CD14-positive monocyte (primary cell): Measurements from ENCODE around the gene STARD4. TPM values are rescaled to one million over a fixed set of nuclear protein-coding genes. Genes with fewer than 3 reads are reported as not detected.
A peak's percentile ranks its signal among the peaks of the same experiment; 100 is the strongest.

Source experiments
- DNase-seq, 3 donors: peaks; one replicate each; pipeline ENCODE4 v3.0.0-alpha.2; 2011 to 2022
- H2AFZ ChIP-seq: 2 replicates; pipeline ENCODE4 v1.6.0; 2012; ENCODE audit warnings: mild to moderate bottlenecking, low read depth, low read length, inconsistent platforms; ENCODE audit not compliant: insufficient read depth, poor library complexity, severe bottlenecking
- H3K27ac ChIP-seq, 2 donors: 1 replicate in 1 of 2; 2 replicates in 1 of 2; pipeline ENCODE4 v1.5.1; 2012 to 2013; ENCODE audit warnings: low read length in 2 of 2, control low read depth in 1 of 2, inconsistent platforms in 1 of 2, low read depth in 1 of 2, mild to moderate bottlenecking in 1 of 2
- H3K27me3 ChIP-seq, 2 donors: one replicate each; pipeline versions ENCODE4 v1.6.0 to v1.6.1; 2011 to 2013; ENCODE audit warnings: low read length in 2 of 2; ENCODE audit not compliant: control insufficient read depth in 2 of 2, insufficient read depth in 2 of 2
- H3K36me3 ChIP-seq, 2 donors: replicated peaks in 1 of 2; 1 replicate in 1 of 2; 2 replicates in 1 of 2; pipeline versions ENCODE4 v1.5.1 to v1.6.1; 2012 to 2013; ENCODE audit warnings: low read length in 2 of 2, control low read depth in 1 of 2, inconsistent platforms in 1 of 2, mild to moderate bottlenecking in 1 of 2; ENCODE audit not compliant: insufficient read depth in 2 of 2, control insufficient read depth in 1 of 2
- H3K4me1 ChIP-seq, 2 donors: 1 replicate in 1 of 2; 2 replicates in 1 of 2; pipeline versions ENCODE4 v1.5.1 to v1.6.1; 2012 to 2013; ENCODE audit warnings: low read length in 2 of 2, control low read depth in 1 of 2, inconsistent platforms in 1 of 2, mild to moderate bottlenecking in 1 of 2, moderate library complexity in 1 of 2; ENCODE audit not compliant: insufficient read depth in 2 of 2, control insufficient read depth in 1 of 2
- H3K4me2 ChIP-seq: replicated peaks from 2 replicates; pipeline ENCODE3; 2012; ENCODE audit warnings: low read length, moderate library complexity, mild to moderate bottlenecking; ENCODE audit not compliant: poor library complexity, severe bottlenecking; ENCODE audit errors: extremely low read depth
- H3K4me3 ChIP-seq, 3 experiments: fragments of 200-600 bp in 1 of 3; sonication (generic) in 1 of 3; replicated peaks in 1 of 3; 1 replicate in 2 of 3; 2 replicates in 1 of 3; pipeline ENCODE4 v1.5.1; 2011 to 2013; ENCODE audit warnings: low read length in 3 of 3, mild to moderate bottlenecking in 3 of 3, control low read depth in 2 of 3, low read depth in 2 of 3, inconsistent platforms in 1 of 3, moderate library complexity in 1 of 3
- H3K79me2 ChIP-seq: 2 replicates; pipeline ENCODE4 v1.6.0; 2012; ENCODE audit warnings: mild to moderate bottlenecking, control low read depth, inconsistent platforms, low read length, moderate library complexity; ENCODE audit not compliant: insufficient read depth
- H3K9ac ChIP-seq: 2 replicates; pipeline ENCODE4 v1.6.0; 2017; ENCODE audit warnings: low read length, mild to moderate bottlenecking; ENCODE audit not compliant: insufficient read depth, poor library complexity, severe bottlenecking
- H3K9me3 ChIP-seq, 2 donors: replicated peaks in 1 of 2; 1 replicate in 1 of 2; 2 replicates in 1 of 2; pipeline versions ENCODE4 v1.5.1 to v1.6.1; 2012 to 2013; ENCODE audit warnings: low read length in 2 of 2, control low read depth in 1 of 2; ENCODE audit not compliant: control insufficient read depth in 1 of 2, insufficient read depth in 1 of 2
- H4K20me1 ChIP-seq: 2 replicates; pipeline ENCODE4 v1.6.0; 2012; ENCODE audit warnings: mild to moderate bottlenecking, low read length, control low read depth, moderate library complexity; ENCODE audit not compliant: insufficient read depth
- H3K27ac Mint-ChIP-seq, 7 donors: one replicate each; pipeline ENCODE4 v1.8.0; 2020; ENCODE audit warnings: mild to moderate bottlenecking in 7 of 7, mixed read lengths in 7 of 7, moderate library complexity in 6 of 7, inconsistent platforms in 2 of 7
- H3K27me3 Mint-ChIP-seq, 3 donors: one replicate each; pipeline ENCODE4 v1.8.0; 2021 to 2022; ENCODE audit warnings: low read depth in 3 of 3, mild to moderate bottlenecking in 3 of 3, mixed read lengths in 3 of 3, moderate library complexity in 3 of 3, inconsistent platforms in 1 of 3
- H3K36me3 Mint-ChIP-seq, 2 donors: one replicate each; pipeline ENCODE4 v1.8.0; 2020; ENCODE audit warnings: mixed read lengths in 2 of 2, inconsistent platforms in 1 of 2, mild to moderate bottlenecking in 1 of 2
- H3K4me1 Mint-ChIP-seq: one replicate; pipeline ENCODE4 v1.8.0; 2020; ENCODE audit warnings: mild to moderate bottlenecking, mixed read lengths
- H3K4me3 Mint-ChIP-seq, 2 donors: one replicate each; pipeline ENCODE4 v1.8.0; 2020; ENCODE audit warnings: mild to moderate bottlenecking in 2 of 2, mixed read lengths in 2 of 2, moderate library complexity in 1 of 2
- H3K9me3 Mint-ChIP-seq, 7 donors: one replicate each; pipeline ENCODE4 v1.8.0; 2020 to 2022; ENCODE audit warnings: mixed read lengths in 7 of 7, mild to moderate bottlenecking in 6 of 7, moderate library complexity in 6 of 7, inconsistent platforms in 2 of 7
- WGBS: methylation state at CpG from one replicate; pipeline ENCODE4 v1.1.5; 2013; ENCODE audit warnings: missing lambda C conversion rate; ENCODE audit not compliant: insufficient coverage; 5-methylcytosine and 5-hydroxymethylcytosine counted together
- intact Hi-C, 2 donors: fragments of 100-400 bp; cut with micrococcal nuclease; formaldehyde crosslinking; loops; one replicate each; pipeline versions ENCODE4 v1.15.0 to v1.15.1; 2023
- polyA plus RNA-seq, 3 donors: library from polyadenylated mRNA; depleted of rRNA in 1 of 3; unstranded in 2 of 3; stranded (reverse) in 1 of 3; fragments of 300-500 nt in 2 of 3; fragments of >200 nt in 1 of 3; fragmentation: Illumina TruSeq in 2 of 3; gene quantifications; 1 replicate in 2 of 3; 2 replicates in 1 of 3; pipeline ENCODE4 v1.2.3, GENCODE V29; 2012 to 2021
- TF ChIP-seq, protein P1 (sequence below): fragments of 200-600 bp; IDR thresholded peaks from one replicate; pipeline ENCODE4 v1.8.0; 2022; ENCODE audit warnings: antibody characterized with exemption, mild to moderate bottlenecking

STARD4 gene
- polyA plus RNA-seq, 3 donors, result 6.4 to 7.7 (median 6.7) TPM

DNA sequence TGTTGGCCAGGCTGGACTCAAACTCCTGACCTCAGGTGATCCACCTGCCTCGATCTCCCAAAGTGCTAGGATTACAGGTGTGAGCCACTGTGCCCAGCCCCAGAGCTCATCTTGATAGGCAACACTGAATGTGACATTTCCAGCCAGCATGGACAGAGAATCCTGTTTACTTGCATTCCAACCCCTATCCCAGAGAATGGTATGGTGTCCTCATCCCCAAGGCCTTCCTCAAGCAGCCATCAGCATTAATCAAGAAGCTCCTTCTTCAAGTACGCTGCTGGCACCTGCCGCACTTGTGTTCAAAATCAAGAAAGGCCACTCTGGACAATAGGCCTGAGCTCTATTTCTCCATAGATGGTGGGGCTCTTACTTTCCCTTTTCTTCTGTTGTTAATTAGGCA lies 40.2 kb downstream of the STARD4 start:
- Histone ChIP-seq H3K27me3 (no peaks in the 10 kb centered on the region), H3K9ac (no peak overlapping the region), H2AFZ (no peak overlapping the region), H3K79me2 (no peaks in the 10 kb centered on the region), H3K9me3 (no peaks in the 10 kb centered on the region), H3K36me3 (no peaks in the 10 kb centered on the region), H3K4me2 (no peak overlapping the region), H4K20me1 (no peaks in the 10 kb centered on the region), H3K27ac (no peak overlapping the region), H3K4me1 (no peaks in the 10 kb centered on the region), H3K4me3 (no peak overlapping the region)
- intact Hi-C loops, result no loop called here
- 96% methylated on average over 3 of the region's 3 CpGs for WGBS
- peaks cover 0 to 3% (median 0%) of the 10 kb centered on the region in 7 donors for H3K9me3 Mint-ChIP-seq
- peaks cover 0 to 2% (median 2%) of the 10 kb centered on the region in 3 donors for H3K27me3 Mint-ChIP-seq
- DNase-seq, result no peak
- H3K4me3 Mint-ChIP-seq, result no peak overlapping the region
- TF ChIP-seq, protein P1, sequence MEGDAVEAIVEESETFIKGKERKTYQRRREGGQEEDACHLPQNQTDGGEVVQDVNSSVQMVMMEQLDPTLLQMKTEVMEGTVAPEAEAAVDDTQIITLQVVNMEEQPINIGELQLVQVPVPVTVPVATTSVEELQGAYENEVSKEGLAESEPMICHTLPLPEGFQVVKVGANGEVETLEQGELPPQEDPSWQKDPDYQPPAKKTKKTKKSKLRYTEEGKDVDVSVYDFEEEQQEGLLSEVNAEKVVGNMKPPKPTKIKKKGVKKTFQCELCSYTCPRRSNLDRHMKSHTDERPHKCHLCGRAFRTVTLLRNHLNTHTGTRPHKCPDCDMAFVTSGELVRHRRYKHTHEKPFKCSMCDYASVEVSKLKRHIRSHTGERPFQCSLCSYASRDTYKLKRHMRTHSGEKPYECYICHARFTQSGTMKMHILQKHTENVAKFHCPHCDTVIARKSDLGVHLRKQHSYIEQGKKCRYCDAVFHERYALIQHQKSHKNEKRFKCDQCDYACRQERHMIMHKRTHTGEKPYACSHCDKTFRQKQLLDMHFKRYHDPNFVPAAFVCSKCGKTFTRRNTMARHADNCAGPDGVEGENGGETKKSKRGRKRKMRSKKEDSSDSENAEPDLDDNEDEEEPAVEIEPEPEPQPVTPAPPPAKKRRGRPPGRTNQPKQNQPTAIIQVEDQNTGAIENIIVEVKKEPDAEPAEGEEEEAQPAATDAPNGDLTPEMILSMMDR, result no peak
- H3K36me3 Mint-ChIP-seq, result no peaks in the 10 kb centered on the region
- peak overlapping the region in 1 of 7 donors; percentile 48 for H3K27ac Mint-ChIP-seq
- H3K4me1 Mint-ChIP-seq, result peaks cover 8% of the 10 kb centered on the region

DNA sequence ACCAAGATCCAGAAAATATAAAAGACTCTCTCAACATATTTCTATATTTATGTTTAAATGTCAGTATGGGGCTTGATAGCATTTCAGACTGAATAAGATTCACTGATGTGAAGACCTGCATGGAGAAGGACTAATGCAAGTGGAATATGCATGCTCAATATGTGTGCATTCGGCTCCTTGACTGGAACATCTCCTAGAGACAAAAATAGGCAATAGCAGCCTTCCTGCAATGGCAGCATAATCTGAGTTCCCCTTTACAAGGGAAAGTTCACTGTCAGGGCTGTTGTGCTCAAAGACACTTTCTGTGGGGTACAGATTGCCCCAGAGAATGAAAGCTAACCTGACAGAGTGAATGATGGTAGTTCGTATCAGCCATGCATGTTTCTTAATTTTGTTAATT lies 42.4 kb downstream of the STARD4 start:
- no peak overlapping the region for H3K27ac ChIP-seq
- no peaks in the 10 kb centered on the region for H3K9me3 ChIP-seq
- H3K9me3 Mint-ChIP-seq, result peaks cover 0 to 6% (median 0%) of the 10 kb centered on the region in 7 donors
- no peak overlapping the region for H2AFZ ChIP-seq
- no peaks in the 10 kb centered on the region for H3K79me2 ChIP-seq
- no peak overlapping the region for H3K4me2 ChIP-seq
- H3K27me3 Mint-ChIP-seq, result peaks cover 0 to 2% (median 2%) of the 10 kb centered on the region in 3 donors
- H3K36me3 ChIP-seq, result no peaks in the 10 kb centered on the region
- no peak overlapping the region for H3K4me3 ChIP-seq
- TF ChIP-seq, protein P1, result no peak
- H3K4me3 Mint-ChIP-seq, result no peak overlapping the region
- H3K36me3 Mint-ChIP-seq, result no peaks in the 10 kb centered on the region
- 50% methylated on average over 1 of the region's 2 CpGs for whole genome bisulfite sequencing
- H3K9ac ChIP-seq, result no peak overlapping the region
- intact Hi-C loops, result no loop called here
- no peak for DNase-seq
- H4K20me1 ChIP-seq, result no peaks in the 10 kb centered on the region
- no peaks in the 10 kb centered on the region for H3K27me3 ChIP-seq
- H3K4me1 ChIP-seq, result no peaks in the 10 kb centered on the region
- no peak overlapping the region for H3K27ac Mint-ChIP-seq
- H3K4me1 Mint-ChIP-seq, result peaks cover 8% of the 10 kb centered on the region
